HG02885 (cell line): ENCODE measurements around the gene FMNL2.

Experiments
- ATAC-seq: cut with Tn5 transposase; IDR thresholded peaks from one replicate; pipeline ENCODE4 v1.9.1; 2021; ENCODE audit warnings: mild to moderate bottlenecking; ENCODE audit not compliant: unreplicated experiment, poor library complexity

Gene FMNL2

DNA sequence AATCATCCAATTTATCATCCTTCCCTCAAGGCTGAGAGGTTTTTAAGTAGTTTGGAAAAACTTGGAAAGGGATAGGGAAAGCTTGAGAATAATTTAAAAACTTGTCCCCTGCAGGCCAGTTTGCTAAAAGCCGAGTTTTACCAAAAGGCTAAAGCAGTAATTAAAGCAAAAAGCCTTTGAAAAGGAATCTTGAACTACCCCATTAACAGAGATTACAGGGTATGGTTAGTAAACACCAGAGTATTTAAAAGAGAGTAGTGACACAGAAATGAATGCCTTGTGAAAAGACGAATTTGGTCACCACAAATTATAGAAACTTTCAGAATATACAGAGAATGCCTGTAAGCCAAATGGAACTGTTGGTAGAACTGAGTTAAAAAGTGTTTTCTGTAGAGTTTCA is 85.0 kb downstream of the FMNL2 start:
- no peak for ATAC-seq

DNA sequence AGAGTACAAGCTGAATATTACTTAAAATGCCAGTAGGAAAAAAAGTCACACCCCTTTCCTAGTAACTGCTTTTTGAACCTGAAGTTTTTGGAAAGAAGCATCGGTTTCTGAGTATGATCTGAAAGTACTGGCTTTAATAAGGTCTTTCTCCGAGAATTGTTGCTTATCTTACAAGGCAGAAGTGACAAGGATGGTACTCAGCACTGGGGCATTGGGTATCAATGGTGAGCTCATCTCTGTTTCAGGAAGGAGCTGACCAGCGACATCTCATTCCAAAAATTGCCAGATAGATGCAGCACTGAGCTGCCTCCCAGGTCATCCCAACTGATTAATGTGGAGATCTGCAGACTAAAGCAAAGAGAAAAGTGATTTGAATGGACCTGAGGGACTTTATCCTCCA is 85.4 kb downstream of the FMNL2 start:
- ATAC-seq, result no peak

DNA sequence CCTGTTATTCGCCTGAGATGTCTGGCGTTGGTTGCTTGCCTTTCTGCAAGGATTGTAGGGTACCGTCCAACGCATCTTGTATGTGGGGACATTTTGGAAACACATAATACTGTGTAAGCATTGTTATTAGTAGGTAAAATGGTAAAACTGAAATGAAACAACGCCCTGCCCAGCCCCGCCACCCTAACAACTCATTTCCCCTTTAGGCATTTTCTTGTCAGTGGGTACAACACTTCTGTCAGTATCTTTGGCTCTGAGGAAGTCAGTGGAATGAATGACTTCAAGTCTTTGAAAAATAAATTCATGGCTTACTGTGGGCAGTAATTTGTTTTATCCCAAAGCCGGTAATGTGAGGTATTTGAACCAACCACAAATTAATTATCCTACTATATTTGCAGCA is 86.0 kb downstream of the FMNL2 start:
- no peak for ATAC-seq

DNA sequence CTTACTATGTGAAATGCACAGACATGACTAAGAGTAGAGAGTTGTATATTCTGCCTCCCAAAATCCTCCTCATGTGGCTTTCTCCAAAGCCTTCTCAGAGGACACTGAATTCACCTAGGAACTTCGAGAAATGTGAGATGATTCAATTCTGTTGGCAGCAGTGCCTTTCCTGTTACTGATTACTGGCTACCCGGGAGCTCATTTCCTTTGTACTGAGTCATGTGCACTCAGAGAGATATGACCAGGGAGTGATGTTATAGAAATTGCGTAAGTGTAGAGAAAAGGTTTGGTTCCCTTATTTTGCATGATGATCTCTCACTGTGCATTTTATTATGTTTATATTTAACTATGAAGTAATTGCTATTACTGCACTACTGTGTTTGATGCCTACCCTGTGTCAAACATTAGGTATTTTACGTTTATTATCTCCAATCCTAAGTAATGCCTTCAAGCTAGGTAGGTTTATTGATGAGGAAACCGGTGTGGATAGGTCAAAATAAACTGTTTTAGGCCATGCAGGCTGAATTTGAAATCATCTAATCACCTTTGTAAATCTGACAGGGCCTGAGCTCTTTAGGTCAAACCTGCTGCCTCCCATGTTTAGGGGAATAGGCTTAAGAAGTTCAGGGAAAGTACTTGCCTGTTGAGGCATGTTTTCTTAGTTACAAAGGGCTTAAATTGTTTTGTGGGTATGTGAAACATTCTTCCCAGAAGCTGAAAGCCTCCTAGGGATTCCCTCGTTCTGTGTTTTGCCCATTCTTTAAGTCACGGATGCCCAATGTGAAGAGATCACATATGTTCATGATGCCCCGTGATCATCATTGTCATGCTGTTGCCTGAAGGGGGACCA is 86.8 kb downstream of the FMNL2 start:
- peak; percentile 66 for ATAC-seq

DNA sequence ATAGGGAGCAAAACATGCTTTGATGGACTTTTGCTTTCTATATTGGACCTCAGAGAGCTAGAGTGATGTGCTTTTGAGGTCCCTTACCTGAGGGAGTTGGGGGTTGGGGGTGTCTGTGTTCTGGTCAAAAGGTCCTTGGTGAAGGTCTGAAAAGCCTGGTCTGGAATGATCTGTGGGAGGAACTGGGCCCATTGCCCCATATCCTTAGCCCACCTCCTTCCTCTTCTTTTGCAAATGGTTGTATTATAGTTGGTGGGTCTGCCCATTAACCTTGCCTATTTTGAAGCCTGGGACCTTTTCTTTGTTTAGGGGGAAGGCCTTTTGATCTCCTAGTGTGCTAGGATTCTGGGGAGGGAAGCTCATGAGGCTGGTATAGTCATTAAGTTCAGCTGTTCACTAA is 88.7 kb downstream of the FMNL2 start:
- no peak for ATAC-seq

DNA sequence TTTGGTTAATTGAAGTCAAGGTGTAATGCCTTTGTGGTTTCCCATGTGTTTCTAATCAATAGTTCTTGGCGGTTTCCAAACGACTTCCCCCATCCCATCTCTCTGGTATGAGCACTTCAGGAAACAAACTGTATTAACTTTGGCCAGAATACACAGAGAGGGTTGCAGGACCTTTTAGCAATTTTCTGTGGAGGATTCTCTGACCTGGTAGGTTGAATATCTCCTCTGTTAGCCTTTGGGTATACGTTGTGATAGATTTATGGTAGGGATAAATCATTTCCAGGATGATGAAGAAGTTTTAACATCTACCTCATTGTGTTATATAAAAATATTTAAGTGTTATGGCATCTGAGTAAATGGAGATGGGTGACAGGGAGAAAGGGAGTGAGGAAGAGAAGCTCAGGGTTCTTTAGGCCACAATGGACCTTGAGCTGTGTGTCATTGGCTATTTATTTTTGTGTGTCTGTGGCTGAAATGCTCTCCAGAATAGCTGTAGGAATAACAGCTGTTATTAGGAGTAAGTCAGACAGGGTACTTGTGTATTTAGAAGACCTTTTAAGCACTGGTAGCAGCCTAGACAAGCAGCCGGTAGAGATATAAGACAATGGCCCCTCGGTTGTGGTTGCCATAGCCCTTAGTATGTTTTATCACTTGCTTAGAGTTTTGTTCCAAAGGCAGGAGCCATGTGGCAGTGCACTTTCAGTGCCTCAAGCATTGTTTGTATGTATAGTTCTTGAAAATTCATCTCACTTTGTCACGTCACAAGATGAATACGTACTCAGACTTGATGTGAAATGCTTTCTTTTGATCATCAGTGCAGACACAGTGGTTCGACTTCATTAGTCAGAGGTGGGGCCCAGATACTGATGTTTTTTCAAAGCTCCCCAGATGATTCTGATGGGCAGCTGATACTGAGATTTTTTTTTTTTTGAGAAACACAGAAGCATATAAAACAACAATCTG is 91.1 kb downstream of the FMNL2 start:
- ATAC-seq, result no peak

DNA sequence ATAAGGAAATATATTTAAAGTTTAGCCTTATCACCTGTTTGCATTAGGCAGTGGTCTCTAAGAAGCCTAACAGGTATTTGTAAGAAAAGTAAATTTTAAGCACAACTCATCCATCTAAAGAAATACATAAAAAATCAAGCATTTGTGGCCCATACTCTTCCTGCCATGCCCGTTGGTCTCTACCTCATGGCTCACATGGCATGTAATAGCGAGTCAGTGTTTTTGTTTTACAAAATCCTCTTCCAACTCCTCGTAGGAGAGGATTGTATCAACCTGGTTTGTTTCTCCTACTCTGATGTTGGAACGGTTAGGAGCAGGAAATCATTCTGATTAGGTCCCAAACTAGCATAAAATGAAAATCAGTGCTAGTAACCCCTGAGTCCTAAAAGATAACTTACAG is 91.8 kb downstream of the FMNL2 start:
- ATAC-seq, result no peak

DNA sequence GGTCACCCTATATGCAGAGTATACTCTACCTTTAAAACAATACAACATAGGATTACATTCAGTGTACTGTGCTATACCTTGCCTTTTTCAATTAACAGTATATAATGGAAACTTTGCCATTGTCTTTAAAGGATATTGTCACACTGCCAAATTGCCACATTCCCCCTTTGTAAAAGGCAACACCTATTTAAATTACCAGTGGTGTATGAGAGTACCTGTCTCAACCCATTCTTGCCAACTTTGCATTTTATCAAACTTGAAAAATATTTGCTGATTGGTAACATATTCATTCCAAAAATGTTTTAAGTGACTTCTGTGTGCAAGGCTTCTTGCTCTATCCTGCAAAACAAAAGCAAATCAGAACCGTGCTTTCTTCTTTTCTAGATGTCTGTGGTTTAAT is 92.9 kb downstream of the FMNL2 start:
- no peak for ATAC-seq

DNA sequence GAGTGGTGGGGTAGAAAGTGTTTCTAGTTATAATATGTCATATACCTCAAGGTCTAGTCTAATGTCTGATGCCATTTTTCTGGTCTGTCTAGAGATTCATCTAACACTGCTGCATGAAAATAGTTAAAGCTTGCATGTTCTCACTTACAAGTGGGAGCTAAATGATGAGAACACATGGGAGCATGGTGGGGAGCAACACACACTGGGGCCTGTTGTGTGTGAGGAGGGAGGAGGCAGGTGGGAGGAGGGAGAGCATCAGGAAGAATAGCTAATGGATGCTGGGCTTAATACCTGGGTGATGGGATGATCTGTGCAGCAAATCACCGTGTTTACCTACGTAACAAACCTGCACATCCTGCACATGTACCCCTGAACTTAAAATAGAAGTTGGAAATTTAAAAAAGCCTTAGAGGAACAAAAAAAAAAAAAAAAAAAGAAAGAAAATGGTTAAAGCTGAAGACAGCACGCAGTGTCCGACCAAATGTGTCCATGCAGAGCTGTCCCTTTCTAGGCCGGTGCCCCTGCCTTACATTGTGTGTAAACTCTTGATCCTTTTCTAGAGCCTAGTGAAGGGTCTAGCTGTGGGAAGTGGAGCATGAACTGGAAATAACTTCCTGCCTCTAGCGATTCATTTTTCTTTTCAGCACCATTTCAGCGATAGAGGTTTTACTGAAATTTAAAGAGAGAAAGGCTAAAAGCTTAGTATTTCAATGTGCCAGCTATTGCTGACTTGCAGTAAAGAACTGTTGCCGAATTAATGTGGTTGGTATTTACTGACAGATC is 94.0 kb downstream of the FMNL2 start:
- no peak for ATAC-seq

DNA sequence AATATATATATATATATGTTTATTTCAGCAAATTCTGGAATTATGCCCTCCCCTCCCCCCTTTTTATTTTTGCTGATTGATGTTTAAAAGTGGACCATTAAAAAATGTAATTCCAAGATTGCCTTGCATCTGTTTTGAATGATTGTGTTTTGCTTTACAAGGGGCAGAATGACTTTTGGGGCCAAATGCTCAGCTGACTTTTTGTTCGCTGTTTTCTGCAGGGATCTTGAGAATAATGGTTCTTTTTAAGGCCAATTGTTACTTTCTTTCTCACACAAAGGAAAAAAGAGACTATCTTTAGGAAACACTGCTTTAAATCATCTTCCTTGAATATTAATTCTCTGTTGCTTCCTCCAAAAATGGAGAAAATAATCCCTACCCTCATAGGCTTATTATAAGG is 95.9 kb downstream of the FMNL2 start:
- no peak for ATAC-seq

DNA sequence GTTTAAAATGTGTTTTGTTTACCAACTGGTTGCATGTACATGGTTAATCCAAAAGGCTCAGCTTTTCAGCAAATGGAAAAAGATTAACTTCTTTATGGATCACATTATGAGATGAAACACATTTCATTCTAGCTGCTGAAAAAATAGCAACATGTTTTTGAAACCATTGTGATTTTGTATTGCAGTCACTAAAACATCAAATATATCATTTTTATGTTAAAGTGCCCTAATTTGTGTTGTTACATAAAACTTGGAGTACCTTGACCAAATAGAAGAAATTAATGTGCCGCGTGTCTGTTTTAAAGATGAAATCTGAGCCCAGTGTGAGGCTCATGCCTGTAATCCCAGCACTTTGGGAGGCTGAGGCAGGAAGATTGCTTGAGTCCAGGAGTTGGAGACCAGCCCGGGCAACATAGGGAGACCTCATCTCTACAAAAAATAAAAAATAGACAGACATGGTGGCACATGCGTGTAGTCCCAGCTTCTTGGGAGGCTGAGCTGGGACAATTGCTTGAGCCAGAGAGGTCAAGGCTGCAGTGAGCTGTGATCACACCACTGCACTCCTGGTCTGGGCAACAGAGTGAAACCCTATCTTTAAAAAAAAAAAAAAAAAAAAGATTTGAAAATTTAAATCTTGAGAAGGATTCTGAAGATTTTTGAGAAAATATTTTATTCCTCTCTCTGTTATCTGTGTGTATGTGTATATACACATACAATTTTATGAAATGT is 96.6 kb downstream of the FMNL2 start:
- ATAC-seq, result no peak

DNA sequence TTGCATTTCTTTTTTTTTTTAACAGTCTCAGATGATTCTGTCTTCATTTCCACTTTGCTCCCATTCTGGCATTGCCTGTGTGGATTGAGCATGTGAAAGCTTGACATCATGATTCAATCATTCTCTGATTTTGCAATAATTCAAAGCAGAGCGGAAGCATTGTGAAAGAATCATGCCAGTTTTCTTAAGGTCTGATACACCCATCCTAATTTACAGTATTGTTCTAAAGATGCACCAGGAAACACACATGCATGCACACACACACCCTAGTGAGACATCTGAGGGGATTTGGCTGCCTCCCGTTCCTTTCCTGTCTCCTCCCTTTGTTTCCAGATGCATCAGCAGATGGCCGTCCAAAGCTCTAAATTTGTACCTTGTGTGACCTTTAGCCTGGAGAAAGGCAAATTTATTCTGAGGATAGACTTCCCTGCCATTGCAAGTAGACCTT is 97.3 kb downstream of the FMNL2 start:
- ATAC-seq, result no peak

DNA sequence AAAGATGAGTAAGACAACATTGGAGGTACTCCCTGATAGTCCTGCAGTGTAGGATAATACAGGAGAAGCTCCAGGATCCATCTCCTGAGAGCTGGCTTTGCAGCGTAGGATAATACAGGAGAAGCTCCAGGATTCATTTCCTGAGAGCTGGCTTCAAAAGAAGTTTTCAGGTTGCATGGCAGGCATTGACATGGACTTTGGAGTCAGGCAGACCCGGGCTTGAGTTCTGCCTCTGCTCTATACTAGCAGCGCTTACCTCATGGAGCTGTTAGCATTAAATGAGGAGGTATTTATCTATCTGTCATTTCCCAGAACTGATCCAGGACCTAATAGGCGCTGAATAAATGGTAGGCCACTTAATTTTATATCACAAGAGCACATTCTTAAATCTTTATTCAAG is 97.8 kb downstream of the FMNL2 start:
- ATAC-seq, result no peak

DNA sequence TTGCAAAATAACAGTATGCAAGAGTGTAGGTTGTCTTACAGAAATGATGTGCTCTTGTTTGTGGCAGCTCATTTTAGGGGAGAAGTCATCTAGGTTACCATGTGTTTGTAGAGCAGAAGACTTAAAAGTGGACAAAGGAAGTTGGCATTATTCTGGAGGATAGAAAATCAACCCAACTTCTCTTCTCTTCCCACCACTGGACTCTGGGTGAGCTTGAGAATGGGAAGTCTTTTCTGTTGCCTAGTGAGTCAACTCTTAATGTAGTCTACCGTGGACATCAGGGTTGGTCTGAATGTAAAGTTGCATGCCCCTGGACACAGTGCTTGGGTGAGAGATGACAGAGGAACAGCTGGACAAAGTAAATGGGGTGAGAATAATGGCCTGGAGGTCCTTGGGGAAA is 98.3 kb downstream of the FMNL2 start:
- ATAC-seq, result no peak

DNA sequence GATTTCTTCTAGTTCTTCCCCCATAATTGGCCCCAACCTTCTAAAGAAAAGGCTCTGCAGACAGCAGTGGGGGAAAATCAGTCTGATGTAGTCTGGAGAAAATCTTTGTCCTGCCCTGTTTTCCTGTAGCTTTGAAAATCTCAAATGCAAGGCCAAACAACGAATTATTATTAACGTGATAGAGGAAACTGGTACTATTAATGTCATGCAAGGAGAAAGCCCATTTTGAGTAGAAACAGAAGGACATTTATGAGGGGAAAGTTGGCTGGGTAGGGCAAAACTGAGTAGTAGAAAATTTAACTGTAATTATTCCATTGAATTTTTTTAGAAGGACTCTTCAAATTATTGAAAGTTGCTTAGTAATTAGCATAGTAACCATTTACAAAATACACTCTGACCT is 98.8 kb downstream of the FMNL2 start:
- no peak for ATAC-seq

DNA sequence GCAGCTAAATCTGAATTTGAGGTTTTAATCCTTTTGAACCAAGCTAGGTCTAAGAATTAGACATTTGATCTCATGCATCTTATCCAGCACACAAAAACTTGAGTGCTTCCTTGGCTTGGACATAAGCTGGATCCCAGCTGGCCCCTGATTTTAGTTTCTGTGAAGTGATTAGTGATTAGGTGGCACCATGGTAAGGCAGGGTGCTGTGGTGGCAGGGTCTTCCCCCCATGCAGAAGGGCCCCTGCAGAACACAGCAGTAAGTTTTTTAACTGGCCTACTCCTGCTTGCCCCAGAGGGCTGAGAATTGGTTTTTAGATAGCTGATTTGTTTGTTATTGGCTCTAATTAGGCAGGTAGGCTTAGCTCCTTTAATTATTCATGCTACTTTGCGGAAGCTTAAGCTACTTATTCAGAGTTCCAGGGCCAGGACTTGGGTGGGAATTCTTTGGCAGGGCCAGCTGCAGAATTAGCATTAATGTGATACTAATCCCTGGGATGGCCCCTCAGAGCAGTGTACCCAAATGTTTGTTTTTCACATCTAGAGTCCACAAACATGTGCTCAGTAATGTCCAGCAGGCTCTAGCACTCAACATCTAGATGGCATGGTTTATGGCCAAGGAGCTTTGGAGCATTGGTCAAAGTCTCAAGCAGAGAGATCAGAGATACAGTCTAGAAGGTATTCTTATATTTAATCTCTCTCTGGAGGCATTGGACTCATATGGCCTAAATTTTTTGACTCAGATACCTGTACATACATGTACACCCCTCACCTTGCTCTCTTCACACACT is 99.6 kb downstream of the FMNL2 start:
- ATAC-seq, result no peak

DNA sequence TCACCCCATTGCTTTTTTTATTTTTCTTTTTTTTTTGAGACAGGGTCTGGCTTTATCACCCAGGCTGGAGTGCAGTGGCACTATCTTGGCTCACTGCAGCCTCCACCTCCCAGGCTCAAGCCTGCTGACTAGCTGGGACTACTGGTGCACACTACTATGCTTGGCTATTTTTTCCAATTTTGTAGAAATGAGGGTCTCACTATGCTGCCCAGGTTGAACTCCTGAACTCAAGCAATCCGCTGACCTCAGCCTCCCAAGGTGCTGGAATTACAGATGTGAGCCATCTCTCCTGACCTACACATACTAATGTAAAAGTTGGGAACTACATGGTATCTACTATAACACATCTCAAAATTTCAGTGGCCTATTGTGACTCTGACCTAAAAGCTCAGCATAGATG is 101.2 kb downstream of the FMNL2 start:
- no peak for ATAC-seq

DNA sequence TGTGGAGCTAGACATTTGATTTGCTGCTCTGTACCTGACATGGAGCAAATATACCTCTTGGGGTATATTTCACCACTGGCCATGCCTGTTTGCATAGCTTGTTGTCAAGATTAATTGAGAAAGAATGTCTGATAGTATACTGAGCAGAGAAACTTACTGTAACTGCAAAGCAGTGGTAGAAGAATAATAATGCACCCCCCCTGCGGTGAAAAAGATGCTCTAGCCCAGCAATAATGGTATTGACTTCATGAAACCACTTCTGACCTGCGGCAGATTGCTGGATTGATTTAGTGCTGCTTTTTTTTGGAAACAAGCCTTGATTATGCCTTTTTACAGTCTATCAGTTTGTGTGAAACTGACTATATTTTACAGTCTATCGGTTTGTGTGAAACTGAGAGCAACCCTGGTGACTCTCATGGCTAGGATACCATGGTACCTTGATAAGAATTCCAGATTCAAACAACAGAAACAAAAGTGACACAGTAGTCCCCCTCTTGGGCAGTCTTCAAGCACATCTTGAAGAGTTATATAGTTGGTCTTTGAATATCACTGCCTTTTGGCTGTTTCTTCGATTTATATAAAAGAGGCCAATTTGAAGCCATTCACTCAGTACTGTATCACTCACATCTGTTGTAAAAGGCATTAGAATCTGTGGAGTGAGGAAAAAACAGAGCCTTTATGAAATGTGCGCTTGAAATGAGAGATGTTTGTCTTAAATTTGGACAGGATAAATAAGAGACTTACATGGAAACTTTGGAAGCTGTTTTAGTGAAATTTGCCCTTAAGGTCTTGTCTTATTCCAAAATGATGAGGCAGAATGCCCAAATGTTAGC is 102.5 kb downstream of the FMNL2 start:
- no peak for ATAC-seq
